Transverse colon (tissue), 4 donors: ENCODE results near the gene ATF2.

Source experiments
- CTCF ChIP-seq, 5 experiments: fragments of 200-600 bp in 3 of 5; fragments of 450-650 bp in 2 of 5; sonication (generic) in 3 of 5; IDR thresholded peaks; 1 replicate in 2 of 5; 2 replicates in 3 of 5; pipeline ENCODE4 v1.5.1; 2016 to 2017; ENCODE audit warnings: antibody characterized with exemption in 5 of 5, inconsistent platforms in 3 of 5, mild to moderate bottlenecking in 2 of 5, moderate library complexity in 1 of 5
- EP300 ChIP-seq: sonication (generic); formaldehyde crosslinking; IDR thresholded peaks from one replicate; pipeline ENCODE4 v1.6.1; 2017; ENCODE audit warnings: antibody characterized with exemption, low read depth
- POLR2A ChIP-seq: fragments of 450-650 bp; IDR thresholded peaks from one replicate; pipeline ENCODE4 v1.6.1; 2016; ENCODE audit warnings: antibody characterized with exemption, mild to moderate bottlenecking, moderate library complexity
- POLR2AphosphoS5 ChIP-seq, 3 donors: sonication (generic); formaldehyde crosslinking; IDR thresholded peaks; one replicate each; pipeline ENCODE4 v1.6.1; 2016; ENCODE audit warnings: antibody characterized with exemption in 3 of 3

DNA sequence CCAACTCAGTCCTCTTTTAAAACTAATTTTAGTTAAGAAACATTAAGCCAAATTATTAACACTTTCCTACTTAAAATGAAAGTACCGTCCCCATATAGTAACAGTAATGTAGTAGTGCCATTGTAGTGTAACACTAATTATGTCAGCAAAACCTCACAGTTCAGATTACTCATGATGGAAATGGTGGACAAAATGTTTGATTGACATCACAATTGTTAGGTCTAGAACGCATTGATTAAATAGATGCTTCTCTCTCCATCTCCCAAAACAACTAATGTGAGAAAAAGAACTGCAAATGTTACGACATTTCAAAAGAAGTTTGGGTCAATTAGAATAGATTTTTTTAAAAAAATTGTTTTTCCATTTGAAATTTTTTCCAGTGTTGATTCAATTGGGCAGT lies 1.2 kb upstream of the ATF2 start:
- TF ChIP-seq CTCF (IDR thresholded peaks at IDR 0.05) (no peak), POLR2A (no peak), POLR2AphosphoS5 (IDR thresholded peaks at IDR 0.05) (no peak), EP300 (no peak)
